Lower lobe of right lung (tissue), 2 donors: Measurements from ENCODE around the gene PPFIA1. TPM values are rescaled to one million over a fixed set of nuclear protein-coding genes. Genes with fewer than 3 reads are reported as not detected.
"Not testable (repeated sequence)": the region's sequence is repeated elsewhere in the genome, so short reads cannot be mapped to it uniquely, and the experiment has no call there.

Source experiments
- ATAC-seq, 2 donors: fragments of 200-7000 bp; cut with Tn5 transposase; one replicate each; pipeline ENCODE4 v1.9.1; 2020 to 2022; ENCODE audit warnings: mild to moderate bottlenecking in 2 of 2, moderate library complexity in 2 of 2
- DNase-seq: peaks from one replicate; pipeline ENCODE4 v3.0.0-alpha.2; 2020
- H3K27ac ChIP-seq: fragments of 200-600 bp; one replicate; pipeline ENCODE4 v1.8.0; 2022
- H3K27me3 ChIP-seq: fragments of 200-600 bp; one replicate; pipeline ENCODE4 v1.8.0; 2022; ENCODE audit warnings: low read depth
- H3K36me3 ChIP-seq: fragments of 200-600 bp; one replicate; pipeline ENCODE4 v1.8.0; 2022; ENCODE audit warnings: mild to moderate bottlenecking
- H3K4me1 ChIP-seq: fragments of 200-600 bp; one replicate; pipeline ENCODE4 v1.8.0; 2022
- H3K4me3 ChIP-seq: fragments of 200-600 bp; one replicate; pipeline ENCODE4 v1.8.0; 2022; ENCODE audit warnings: mild to moderate bottlenecking
- H3K9me3 ChIP-seq: fragments of 200-600 bp; one replicate; pipeline ENCODE4 v1.8.0; 2022
- CTCF ChIP-seq: fragments of 200-600 bp; IDR thresholded peaks from one replicate; pipeline ENCODE4 v1.8.0; 2022; ENCODE audit warnings: antibody characterized with exemption, mild to moderate bottlenecking
- intact Hi-C: fragments of 100-400 bp; cut with DNase I; formaldehyde crosslinking; loops from one replicate; pipeline ENCODE4 v1.11.0; 2022
- total RNA-seq: library from RNA; stranded (reverse); fragmentation: NEBNext Ultra II Directional; extraction: Animal tissue kit (Norgen Biotek cat#: 25700); gene quantifications from one replicate; pipeline ENCODE4 v1.2.1, GENCODE V29; 2021
- donor health status: DM: no; HTN: yes; CAD: no; lungs with severe emphysema.

Gene PPFIA1
- total RNA-seq, 1 donor from 2014 or later = 81.0 TPM

DNA sequence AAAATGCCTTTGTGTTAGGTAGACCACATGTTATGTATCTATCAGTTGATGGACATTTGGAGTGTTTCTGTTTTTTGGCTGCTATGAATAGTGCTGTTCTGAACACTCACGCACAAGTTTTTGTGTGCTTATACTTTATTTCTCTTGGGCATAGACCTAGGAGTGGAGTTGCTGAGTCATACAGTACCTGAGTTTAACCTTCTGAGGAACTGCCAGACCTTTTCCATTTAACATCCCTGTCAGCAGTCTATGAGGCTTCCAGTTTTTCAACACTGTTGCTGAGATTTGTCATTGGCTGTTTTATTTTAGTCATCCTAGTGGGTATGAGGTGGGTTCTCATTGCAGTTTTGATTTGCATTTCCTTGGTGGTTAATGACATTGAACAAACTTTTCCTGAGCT is 132.2 kb downstream of the PPFIA1 start:
- H3K27me3 ChIP-seq = peaks cover 7% of the 10 kb centered on the region
- intact Hi-C loops = no loop called here
- no peak for DNase-seq
- H3K27ac ChIP-seq = no peak overlapping the region
- H3K36me3 ChIP-seq = peaks cover 25% of the 10 kb centered on the region
- H3K9me3 ChIP-seq = no peaks in the 10 kb centered on the region
- no peak overlapping the region for H3K4me3 ChIP-seq
- ATAC-seq = no peak
- TF ChIP-seq CTCF = no peak
- H3K4me1 ChIP-seq = peaks cover 25% of the 10 kb centered on the region

DNA sequence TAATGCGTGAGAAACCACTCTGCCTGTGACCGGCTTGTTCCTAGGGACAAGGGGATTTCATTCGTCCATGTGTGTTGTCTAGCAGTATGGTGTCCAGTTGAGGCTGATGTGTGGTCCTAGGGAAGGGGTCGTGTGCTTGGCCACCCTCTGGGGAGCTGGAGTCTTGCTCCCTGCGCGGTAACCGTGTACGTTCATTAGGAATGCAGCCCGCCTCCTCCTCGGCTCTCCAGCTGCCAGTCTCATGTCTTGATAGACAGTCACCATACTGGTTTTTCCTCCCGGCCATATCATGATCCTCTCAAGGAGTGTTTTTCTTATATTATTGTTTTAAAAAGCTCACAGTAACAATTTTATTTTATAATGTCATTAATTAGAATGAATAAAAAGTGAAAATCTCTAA is 133.8 kb downstream of the PPFIA1 start:
- Histone ChIP-seq H3K4me3 (no peak overlapping the region), H3K27me3 (peaks cover 7% of the 10 kb centered on the region), H3K4me1 (peaks cover 19% of the 10 kb centered on the region), H3K9me3 (no peaks in the 10 kb centered on the region), H3K27ac (no peak overlapping the region), H3K36me3 (peaks cover 41% of the 10 kb centered on the region)
- intact Hi-C loops = no loop called here
- no peak for TF ChIP-seq CTCF
- ATAC-seq (no peak), DNase-seq (no peak)

DNA sequence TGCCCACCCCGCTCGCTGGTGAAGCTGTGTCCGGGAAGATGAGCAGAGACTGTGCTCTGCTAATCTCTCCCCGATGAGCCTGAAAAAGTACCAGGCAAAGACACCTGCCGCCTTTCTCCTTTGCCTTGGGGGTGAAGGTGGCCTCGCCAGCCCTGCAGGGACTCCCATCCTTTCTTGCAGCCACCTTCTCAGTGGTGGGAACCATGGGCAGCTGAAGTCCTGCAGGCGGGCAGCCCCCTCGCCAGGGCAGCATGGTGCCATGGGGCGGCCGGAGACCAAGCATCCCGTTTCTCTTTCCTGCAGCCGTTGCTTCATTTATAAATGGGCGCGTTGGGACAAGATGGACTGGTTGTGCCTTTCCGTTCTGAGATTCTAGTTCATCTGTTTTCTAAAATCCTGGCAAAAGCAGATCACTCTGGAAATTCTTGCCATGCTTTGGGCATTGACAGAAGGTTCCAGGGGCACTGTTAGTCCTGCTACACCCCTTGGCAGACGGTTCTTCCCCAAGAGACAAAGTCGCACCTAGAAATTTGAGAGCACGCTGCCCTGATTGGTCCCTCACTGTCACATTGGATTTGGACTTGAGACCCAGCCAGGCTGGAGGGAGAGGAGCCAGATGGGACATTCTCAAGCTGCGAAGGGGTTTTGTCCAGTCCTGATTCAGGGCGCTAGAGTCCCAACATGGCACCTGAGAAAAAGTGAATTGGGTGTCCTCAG is 135.3 kb downstream of the PPFIA1 start:
- H3K4me1 ChIP-seq = peaks cover 3% of the 10 kb centered on the region
- intact Hi-C loops = no loop called here
- no peaks in the 10 kb centered on the region for H3K9me3 ChIP-seq
- DNase-seq (no peak), ATAC-seq (no peak)
- H3K27me3 ChIP-seq = peaks cover 3% of the 10 kb centered on the region
- H3K4me3 ChIP-seq = no peak overlapping the region
- peaks cover 57% of the 10 kb centered on the region for H3K36me3 ChIP-seq
- H3K27ac ChIP-seq = no peak overlapping the region
- no peak for TF ChIP-seq CTCF

DNA sequence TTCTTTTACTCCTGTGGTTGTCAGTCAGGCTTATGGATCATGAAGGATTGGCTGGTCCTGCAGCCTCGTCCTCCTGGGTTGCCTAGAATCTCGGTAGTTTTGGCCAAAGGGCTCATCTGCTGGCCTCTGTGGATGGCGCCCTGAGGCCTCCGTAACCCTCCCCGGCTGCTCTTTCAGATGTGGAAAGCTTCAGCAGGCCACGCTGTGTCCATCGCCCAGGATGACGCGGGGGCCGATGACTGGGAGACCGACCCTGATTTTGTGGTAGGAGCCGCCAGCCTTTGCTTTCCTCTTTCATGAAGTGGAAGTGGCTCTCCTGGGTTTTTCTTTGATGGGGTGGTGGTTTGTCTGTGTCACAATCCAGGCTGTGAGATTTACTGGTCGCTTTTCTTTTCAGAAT is 136.6 kb downstream of the PPFIA1 start:
- intact Hi-C loops = no loop called here
- no peak for TF ChIP-seq CTCF
- no peak for ATAC-seq
- peaks cover 70% of the 10 kb centered on the region for H3K36me3 ChIP-seq
- H3K27me3 ChIP-seq = peaks cover 3% of the 10 kb centered on the region
- no peaks in the 10 kb centered on the region for H3K9me3 ChIP-seq
- H3K4me1 ChIP-seq = no peaks in the 10 kb centered on the region
- DNase-seq = no peak
- H3K4me3 ChIP-seq = no peak overlapping the region
- no peak overlapping the region for H3K27ac ChIP-seq

DNA sequence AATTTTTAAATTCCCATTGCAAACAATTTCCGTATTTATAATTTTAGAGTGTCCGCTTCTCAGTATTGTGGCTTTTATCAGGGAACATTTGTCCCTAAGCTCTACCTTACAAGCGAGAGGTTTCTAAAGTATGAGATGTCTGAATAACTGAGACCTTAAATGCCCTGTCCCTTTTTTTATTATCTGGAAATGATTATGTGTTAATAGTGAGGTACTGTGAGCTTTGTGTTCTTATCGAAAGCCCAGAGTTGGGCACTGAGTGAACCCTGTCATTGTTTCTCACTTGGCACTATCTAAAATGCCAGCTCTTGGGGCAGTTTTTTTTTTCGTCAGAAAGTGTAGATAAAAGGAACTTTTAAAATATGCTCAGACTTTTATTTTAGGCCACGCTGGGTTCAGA is 137.3 kb downstream of the PPFIA1 start:
- TF ChIP-seq CTCF = no peak
- peaks cover 77% of the 10 kb centered on the region for H3K36me3 ChIP-seq
- H3K4me3 ChIP-seq = no peak overlapping the region
- no peaks in the 10 kb centered on the region for H3K9me3 ChIP-seq
- DNase-seq (no peak), ATAC-seq (no peak)
- intact Hi-C loops = no loop called here
- H3K27ac ChIP-seq = no peak overlapping the region
- H3K27me3 ChIP-seq = peaks cover 3% of the 10 kb centered on the region
- H3K4me1 ChIP-seq = no peaks in the 10 kb centered on the region

GRCh38 chr11:70408326-70408725 is 137.8 kb downstream of the PPFIA1 start:
- H3K4me1 ChIP-seq, H3K9me3 ChIP-seq, H3K27ac ChIP-seq, DNase-seq, H3K27me3 ChIP-seq, ATAC-seq, H3K4me3 ChIP-seq, intact Hi-C loops: not testable (repeated sequence)
- H3K36me3 ChIP-seq = peaks cover 82% of the 10 kb centered on the region
